HG02763 (cell line): ENCODE measurements around the gene TMEM14A.

Source experiments
- ATAC-seq: cut with Tn5 transposase; IDR thresholded peaks from one replicate; pipeline ENCODE4 v1.9.1; 2021; ENCODE audit warnings: mild to moderate bottlenecking, moderate library complexity; ENCODE audit not compliant: unreplicated experiment

Gene TMEM14A, protein sequence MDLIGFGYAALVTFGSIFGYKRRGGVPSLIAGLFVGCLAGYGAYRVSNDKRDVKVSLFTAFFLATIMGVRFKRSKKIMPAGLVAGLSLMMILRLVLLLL

DNA sequence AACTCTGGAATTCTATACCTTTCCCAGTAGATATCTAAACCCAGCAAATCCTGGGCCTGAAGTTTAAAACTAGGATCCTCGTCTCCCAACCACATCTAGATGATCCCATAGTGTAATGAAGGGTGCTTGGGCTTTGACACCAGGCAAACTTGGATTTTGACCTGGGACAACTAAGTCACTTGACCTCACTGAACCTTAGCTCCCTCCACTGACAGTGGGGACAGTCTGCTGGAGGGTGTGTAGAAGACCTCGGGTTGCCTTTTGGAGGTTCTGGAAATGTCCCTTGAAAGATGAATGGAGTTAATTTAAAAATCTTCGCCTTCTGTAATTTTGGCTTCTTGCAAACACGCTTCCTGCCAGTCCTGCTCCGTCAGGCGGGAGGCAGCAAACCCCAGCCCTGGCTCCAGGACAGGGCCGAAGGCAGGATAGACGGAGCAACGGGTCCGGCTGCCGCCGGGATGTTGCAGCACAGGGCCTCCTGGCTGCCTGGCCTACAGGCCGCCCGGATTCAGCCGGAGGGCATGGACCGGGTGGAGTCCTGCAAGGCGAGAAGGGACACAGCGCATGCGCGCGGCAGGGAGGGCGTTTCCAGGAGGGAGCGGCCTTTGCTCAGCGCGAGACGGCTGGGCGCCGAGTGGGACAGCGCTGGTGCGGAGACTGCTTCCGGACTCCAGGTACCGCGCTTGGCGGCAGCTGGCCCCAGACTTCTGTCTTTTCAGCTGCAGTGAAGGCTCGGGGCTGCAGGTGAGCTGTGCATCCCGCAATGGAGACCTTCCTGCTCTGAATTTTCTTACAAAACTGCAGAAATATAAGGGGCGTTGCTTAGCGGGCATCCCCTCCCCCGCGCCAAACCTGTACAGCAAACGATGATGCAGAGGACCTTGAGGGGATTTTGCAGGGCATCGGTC lies at the start of gene TMEM14A:
TMEM14A (plus strand) TSS at position 612 of the 908 bp plus-strand sequence. CDS start 5,990 bp downstream, outside the sequence.
- peak; percentile 98 for ATAC-seq

DNA sequence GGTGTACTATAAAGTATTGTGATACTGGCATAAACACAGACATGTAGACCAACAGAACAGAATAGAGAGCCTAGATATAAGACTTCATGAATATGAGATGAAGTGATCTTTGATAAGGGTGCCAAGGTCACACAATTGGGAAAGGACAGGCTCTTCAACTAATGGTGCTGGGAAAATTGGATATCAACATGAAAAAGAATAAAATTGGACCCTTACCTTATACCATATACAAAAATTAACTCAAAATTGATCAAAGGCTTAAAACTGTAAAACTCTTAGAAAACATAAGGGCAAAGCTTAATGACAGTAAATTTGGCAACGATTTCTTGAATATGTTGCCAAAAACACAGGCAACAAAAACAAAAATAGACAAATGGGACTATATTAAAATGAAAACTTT lies 49.3 kb upstream of the TMEM14A start:
- no peak for ATAC-seq

DNA sequence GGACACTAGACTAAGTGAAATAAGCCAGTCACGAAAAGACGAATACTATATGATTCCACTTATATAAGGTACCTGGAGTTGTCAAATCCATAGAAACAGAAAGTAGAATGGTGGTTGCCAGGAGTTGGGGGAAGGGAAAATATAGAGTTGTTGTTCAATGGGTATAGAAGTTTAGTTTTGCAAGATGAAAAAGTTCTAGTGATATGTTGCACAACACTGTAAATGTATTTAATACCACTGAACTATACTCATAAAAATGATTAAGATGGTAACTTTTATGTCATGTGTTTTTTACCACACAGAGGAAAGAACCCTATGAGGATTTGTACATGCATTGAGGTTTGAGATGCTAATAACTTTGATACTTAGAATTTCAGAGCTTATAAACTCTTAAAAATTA lies 48.1 kb upstream of the TMEM14A start:
- ATAC-seq = no peak

DNA sequence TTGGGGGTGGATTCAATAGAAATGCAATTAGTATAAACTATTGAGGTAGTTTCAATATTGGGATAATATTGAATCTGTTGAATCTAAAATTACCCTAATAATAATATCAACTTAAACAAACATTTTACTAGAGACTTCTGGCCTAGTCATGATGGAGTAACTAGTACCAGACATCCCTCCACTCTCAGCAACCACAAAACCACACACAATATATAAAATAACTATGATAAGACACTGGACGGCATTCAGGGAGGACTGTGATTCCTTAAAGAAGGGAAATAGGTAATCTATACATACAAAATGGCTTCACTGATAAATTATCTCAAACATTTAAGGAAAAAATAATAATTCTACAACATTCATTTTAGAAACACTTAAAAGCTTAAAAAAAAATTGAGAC lies 38.9 kb upstream of the TMEM14A start:
- ATAC-seq = no peak

DNA sequence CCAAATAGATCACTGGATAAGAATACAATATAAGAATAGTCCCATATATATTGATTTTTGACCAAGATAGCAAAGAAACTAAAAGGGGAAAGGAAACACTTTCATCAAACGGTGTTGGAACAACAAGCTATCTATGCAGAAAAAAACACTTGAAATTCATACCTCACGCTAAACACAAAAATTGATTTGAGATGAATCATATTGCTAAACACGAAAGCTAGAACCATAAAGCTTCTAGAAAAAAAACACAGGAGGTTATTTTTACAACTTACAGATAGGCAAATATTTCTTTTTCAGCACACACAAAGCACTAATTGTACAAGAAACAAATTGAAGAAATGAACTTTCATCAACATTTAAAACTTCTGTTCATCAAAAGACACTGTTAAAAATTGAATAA lies 36.7 kb upstream of the TMEM14A start:
- ATAC-seq = no peak

DNA sequence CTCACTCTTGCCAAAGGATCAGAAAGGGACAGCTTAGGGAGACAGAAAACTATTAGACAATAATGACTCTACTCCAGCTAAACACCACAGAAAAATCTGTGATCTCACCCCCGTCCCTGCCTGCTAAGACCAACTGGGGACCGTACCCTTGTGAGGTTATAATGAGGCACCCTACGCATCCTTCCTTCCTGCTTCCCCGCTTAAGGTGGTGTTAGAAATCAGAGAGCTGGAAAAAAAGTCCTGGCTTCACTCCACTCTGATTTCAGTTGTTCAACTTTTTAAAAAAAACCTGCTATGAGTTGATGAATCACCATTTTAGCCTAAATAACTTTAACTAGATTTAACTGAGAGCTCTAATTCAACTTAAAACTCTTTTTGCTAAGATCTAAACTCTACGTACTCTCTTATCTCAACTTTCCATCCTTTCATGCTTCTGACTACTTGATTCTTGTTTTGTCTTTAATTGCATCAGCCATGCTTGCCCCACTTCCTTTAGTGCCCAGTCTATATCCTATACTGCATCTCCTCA lies 35.8 kb upstream of the TMEM14A start:
- no peak for ATAC-seq

DNA sequence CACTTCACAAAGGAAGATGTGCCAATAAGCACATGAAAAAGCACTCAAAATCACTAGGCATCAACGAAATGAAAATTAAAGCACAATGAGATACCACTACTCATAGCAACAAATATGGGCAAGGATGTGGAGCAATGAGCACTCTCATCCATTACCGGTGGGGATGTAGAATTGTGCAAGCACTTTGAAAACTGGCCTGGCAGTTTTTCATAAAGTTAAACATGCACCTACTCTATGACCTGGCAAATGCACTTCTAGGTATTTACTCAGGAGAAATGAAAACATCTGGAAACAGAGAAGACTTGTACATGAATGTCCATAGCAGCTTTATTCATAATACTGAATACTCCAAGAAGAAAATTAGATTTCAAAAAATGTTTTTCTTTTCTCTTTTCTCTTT lies 34.1 kb upstream of the TMEM14A start:
- no peak for ATAC-seq

DNA sequence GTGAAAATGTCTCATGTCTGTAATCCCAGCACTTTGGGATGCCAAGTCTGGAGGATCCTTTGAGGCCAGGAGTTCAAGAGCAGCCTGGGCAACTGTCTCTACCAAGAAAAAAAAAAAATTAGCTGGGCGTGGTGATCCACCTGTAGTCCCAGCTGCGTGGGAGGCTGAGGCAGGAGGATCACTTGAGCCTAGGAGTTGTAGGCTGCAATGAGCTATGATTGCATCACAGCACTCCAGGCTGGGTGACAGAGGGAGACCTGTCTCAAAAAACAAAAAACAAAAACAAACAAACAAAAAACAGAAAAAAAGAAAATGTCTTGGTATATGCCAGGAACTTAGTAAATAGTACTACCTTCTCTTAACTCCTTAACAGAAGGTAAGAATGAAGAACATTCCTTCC lies 31.4 kb upstream of the TMEM14A start:
- no peak for ATAC-seq

DNA sequence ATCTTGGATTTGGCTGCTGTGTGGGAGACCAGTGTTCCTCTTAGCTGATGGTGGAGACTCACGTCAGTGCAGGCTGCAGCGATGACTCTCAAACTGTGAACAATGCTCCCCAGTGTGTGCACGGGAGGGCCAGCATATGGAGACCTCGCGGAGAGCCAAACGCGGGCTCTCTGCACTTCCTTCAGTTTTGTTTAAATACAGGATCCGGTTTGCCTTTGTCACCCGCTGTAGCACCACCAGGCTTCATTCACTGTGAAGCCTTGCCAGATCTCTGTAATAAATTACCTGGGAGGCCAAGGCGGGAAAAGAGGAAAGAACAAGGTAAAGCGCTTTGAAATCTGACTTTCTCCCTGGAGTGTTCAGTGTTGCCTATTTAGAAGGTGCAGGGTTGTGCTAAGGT lies 30.7 kb upstream of the TMEM14A start:
- no peak for ATAC-seq

DNA sequence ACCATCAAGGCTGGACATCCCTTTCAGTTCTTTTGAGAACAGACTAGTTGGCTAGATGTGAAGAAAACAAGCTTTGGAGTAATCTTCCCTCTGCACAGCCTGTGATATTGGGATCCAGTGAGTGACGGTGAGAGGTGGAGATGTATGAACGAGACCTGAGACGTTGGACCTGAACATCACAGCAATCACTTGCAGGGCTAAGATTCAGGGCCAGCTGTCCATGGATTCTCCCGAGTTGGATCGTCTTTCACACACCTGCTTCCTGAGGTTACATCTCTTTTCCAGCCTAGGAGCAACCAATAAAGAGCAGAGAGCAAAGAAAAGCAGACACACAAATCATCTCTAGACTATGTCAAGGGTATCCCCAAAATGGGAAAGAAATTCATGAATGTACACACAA lies 30.0 kb upstream of the TMEM14A start:
- ATAC-seq = no peak

DNA sequence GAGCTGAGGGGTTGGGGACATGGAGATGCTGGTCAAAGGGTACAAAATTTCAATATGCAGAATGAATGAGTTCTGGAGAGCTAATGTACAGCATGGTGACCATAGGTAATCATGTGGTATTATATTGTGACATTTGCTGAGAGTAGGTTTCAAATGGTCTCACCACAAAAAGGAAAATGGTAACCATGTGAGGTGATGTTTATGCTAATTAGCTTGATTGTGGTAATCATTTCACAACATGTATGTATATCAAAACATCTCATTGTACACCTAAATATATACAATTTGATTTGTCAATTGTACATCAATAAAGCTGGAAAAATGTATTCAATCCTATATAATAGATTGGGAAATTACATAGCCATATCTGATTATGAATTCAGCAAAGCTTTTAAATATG lies 29.5 kb upstream of the TMEM14A start:
- ATAC-seq = no peak

DNA sequence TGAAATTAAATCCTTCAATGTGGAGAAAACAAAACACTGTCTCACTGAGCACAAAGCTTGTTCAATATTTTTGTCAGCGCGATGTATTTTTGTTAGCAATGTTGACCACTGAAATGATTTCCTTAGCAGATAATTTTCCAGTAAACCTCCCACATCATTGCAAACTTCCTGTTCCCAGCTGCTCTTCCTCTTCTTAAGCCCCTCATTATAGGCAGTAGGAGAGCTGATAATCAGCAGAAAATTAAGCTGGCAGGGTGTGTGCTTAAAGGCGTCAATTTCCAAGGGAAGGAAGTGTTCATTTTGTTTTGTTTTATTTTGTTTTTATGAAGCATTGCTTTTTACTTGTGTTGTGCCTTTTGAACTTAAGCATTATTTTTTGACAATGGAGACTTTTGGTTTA lies 29.1 kb upstream of the TMEM14A start:
- ATAC-seq = no peak

DNA sequence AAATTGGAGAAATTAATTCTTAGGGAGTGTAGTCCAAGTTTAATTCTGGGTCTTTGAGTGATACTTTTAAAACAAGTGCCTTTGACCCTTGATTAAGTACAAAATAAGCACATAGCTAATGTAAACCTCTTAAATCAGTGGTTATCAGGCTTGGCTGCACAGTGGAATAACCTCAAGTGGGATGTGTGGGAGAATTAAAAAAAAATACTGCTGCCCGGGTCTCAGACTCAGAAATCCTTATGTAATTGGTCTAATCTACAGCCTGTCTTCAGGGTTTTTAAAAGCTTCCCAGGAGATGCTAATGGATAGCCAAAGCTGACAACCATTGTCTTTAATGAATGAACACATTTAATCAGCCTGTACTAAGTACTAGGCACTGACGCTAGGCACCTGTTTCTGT lies 28.5 kb upstream of the TMEM14A start:
- no peak for ATAC-seq

DNA sequence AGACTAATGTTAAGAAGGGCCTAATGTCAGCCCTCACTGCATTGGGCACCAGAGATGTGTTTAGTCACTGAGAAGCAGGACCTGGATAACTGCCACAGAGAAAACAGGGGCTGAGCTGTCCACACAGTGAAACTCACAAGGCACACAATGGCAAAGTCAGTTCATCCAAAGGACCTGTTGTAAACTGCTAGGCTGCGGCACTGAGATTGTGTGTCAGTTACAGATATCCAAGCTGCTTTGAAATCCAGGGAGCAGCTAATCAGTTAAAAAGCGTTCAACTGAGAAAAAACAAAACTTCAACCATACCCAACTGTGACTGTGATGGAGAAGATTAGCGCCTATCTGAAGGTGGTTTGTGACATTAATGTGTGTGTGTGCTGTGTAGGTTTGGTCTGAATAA lies 27.8 kb upstream of the TMEM14A start:
- no peak for ATAC-seq

DNA sequence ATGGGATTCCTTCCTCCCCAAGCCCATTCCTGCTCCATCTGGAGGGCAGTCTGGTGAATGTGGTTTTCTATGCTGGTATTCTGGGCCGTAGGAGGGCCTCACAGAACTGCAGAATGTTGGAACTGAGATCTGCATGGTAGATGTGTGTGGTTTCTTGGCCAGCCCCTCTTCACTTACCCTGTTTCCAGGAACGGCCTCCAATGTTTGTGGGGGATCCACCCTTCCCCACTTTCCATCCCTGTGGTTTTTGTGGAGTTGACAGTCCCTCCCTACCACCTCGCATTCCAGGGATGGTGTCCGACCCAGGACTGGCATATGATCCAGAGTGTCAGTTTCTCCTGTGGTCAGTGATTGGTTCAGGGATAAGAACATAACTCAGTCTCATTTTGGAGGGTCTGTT lies 26.7 kb upstream of the TMEM14A start:
- ATAC-seq = no peak

DNA sequence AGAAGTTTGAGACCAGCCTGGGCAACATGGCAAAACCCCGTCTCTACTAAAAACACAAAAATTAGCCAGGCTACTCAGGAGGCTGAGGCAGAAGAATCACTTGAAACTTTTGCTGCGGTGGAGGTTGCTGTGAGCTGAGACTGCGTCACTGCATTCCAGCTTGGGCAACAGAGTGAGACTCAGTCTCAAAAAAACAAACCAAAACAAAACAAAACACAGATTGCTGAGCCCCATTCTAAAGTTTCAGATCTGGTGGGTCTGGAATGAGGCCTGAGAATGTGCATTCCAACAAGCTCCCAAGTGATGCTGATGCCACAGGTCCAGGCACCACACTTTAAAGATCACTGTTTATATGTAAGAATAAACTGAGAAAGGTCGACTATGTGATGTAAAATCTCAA lies 24.9 kb upstream of the TMEM14A start:
- ATAC-seq = no peak

DNA sequence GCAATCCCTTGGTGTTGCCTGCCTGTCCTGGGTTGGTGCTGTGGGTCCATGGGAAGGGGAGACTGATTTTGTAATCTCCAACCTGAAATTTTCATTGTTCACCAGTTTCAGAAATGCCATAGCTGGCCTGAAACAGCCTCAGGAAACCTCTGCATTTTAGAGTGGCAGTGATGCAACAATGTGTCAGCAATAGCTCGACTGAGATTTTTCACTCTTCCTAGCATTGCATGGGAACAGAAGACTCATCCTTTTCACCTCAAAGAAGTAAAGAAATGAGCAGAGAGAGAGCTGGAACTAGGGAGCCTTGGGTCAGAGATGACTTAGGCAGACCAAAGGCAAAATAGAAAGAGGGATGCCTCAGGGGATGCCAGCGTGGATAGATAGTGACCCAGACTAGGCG lies 23.7 kb upstream of the TMEM14A start:
- no peak for ATAC-seq

DNA sequence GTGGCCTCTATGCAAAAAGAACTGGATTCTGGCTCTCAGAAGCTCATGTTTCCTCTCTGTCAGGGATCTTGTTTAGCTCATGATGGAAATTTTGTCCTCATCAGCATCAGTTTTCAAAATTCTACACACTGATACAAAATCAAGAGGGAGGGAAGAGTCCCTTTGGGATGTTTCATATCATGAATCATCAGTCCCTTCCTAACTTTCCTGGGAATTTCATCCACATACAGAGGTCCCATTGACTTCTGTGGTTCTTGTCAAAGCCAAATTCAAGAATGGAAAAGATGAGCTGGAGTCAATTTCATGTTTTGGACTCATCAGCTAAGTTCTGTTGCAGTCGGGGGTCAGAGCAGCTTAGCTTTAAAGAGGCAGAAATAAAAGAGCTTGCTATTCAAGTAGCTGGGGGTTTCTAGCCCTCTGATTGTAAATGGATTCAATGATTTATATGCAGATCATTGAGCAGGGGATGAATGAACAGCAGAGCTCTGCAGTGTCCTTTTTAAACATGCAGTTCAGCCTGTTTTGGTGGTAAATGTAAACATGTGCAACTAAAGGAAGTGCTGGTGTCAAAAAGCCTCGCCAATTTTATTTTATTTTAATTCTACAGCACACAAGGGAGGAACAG lies 21.3 kb upstream of the TMEM14A start:
- no peak for ATAC-seq

DNA sequence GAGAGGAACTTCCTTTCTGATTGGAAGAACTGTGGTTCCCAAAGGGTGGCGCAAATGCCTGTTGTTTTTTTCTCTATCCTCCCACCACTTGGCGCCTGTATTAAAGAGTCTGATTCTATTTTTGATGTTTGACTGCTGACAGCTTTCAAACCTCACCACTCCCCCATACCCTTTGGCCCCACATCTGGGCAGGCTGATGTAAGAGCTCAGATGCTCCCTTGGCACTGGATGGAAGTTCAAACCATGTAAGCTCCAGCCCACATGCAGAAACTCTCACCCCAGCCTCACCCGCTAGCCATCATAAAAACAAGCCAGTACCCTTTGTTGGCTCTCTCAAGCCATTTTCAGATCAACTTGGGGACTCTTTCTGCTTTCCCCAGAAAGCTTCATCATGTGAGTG lies 20.0 kb upstream of the TMEM14A start:
- ATAC-seq = no peak

DNA sequence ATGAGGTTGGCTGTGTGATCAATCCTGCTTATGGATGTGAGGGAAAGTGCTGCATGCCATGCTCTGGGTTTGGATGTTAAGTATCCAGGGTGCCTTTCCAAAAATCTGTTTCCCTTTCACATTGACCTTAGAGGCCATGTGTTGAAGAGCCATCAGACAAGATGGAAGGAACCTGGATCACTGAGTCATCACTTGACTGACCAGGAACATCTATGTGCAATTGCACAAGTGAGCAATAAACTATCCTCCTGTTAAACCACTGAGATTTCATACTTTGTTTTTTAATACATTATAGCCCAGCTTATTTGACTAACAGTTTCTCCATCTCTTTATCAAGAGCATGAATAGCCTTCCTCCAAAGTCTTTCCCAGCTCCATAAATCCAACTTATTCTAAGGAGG lies 17.8 kb upstream of the TMEM14A start:
- ATAC-seq = no peak

DNA sequence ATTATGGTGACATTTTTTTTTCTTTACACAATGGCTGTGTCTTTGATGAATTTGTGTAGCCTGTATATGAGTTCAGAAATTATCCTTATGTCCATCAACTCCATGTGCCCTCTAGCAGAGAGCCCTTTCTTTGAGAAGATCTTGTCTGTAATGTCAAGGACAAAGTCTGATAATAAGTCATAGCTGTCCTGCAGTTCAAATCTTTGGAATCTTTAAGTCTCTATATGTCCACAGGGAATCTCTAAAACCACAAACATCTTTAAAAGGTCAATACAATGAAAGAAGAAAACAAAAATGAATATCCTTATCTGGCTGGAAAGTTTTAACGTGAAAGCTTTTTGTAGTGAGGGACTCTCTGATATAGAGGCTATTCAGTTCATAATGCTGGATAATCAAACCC lies 16.9 kb upstream of the TMEM14A start:
- no peak for ATAC-seq

DNA sequence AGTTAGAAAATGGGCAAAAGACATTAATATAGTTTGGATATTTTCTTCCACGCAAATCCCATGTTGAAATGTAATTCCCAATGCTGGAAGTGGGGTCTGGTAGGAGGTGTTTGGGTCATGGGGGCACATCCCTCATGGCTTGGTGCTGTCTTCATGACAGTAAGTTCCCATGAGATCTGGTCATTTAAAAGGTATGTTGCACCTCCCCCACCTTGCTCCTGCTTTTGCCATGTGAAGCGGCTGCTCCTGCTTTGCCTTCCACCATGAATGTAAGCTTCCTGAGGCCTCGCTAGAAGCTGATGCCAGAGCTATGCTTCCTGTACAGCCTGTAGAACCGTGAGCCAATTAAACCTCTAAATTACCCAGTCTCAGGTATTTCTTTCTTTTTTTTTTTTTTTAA lies 16.3 kb upstream of the TMEM14A start:
- no peak for ATAC-seq
